Immature natural killer cell (primary cell): ENCODE results near the gene KCNH4. TPM values are rescaled to one million over a fixed set of nuclear protein-coding genes. Genes with fewer than 3 reads are reported as not detected.

Experiments used
- DNase-seq, 3 donors: peaks; one replicate each; pipeline ENCODE4 v3.0.0; 2022; ENCODE audit warnings: mixed read lengths in 1 of 3
- H3K27ac Mint-ChIP-seq, 6 donors: one replicate each; pipeline ENCODE4 v1.8.0; 2020; ENCODE audit warnings: mixed read lengths in 6 of 6, mild to moderate bottlenecking in 5 of 6, inconsistent platforms in 4 of 6, moderate library complexity in 3 of 6
- H3K27me3 Mint-ChIP-seq, 3 donors: one replicate each; pipeline ENCODE4 v1.8.0; 2020 to 2021; ENCODE audit warnings: low read depth in 3 of 3, mild to moderate bottlenecking in 3 of 3, mixed read lengths in 3 of 3, moderate library complexity in 3 of 3, inconsistent platforms in 1 of 3
- H3K36me3 Mint-ChIP-seq, 3 donors: one replicate each; pipeline ENCODE4 v1.8.0; 2020; ENCODE audit warnings: mixed read lengths in 3 of 3, inconsistent platforms in 2 of 3, mild to moderate bottlenecking in 2 of 3
- H3K4me1 Mint-ChIP-seq, 2 donors: one replicate each; pipeline ENCODE4 v1.8.0; 2020; ENCODE audit warnings: inconsistent platforms in 2 of 2, mild to moderate bottlenecking in 2 of 2, mixed read lengths in 2 of 2, moderate library complexity in 1 of 2
- H3K4me3 Mint-ChIP-seq, 5 donors: one replicate each; pipeline ENCODE4 v1.8.0; 2020; ENCODE audit warnings: mild to moderate bottlenecking in 5 of 5, mixed read lengths in 5 of 5, inconsistent platforms in 3 of 5, moderate library complexity in 3 of 5
- H3K9me3 Mint-ChIP-seq, 6 donors: one replicate each; pipeline ENCODE4 v1.8.0; 2020; ENCODE audit warnings: mild to moderate bottlenecking in 6 of 6, mixed read lengths in 6 of 6, inconsistent platforms in 4 of 6, moderate library complexity in 3 of 6
- polyA plus RNA-seq, 3 donors: library from polyadenylated mRNA; unstranded; fragments of 300-500 nt; fragmentation: Illumina TruSeq; gene quantifications; one replicate each; pipeline ENCODE4 v1.2.3, GENCODE V29; 2021

The KCNH4 gene
- polyA plus RNA-seq, 3 donors from 2014 or later: not detected

DNA sequence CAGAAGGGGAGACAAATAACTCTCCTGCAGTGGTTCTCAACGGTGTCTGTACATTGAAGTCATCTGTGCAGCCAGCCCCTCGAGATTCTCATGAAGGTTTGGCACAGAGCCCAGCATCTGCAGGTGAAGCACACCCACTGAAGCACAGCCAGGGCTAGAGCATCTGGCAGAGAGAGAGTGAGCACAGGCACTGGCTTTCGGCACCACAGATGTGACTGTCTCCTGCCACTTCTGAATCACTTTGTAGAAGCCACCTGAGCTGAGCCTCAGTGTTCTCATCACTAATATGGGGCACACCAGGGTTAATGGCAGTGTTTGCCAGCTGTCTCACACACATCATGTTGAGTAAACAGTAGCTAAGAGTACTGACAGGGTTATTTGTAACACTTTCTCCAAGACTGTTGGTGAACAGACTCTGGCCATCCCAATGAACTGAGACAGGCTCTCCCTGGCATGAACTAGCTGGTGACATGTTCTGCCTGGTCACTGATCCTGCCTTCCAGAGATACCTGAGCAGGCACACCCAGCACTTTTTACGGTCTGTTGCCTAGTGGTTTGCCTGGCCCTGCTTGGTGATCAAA lies 47.4 kb downstream of the KCNH4 start:
- Mint-ChIP-seq H3K9me3 (no peaks in the 10 kb centered on the region), H3K27ac (peak overlapping the region; percentile 62 to 84 (median 74)), H3K4me1 (peaks cover 47 to 60% of the 10 kb centered on the region in 2 donors), H3K36me3 (peaks cover 4 to 6% (median 4%) of the 10 kb centered on the region in 3 donors), H3K4me3 (peak overlapping the region in 4 of 5 donors; percentile 16 to 56 (median 48)), H3K27me3 (peaks cover 0 to 5% (median 2%) of the 10 kb centered on the region in 3 donors)
- DNase-seq: no peak

DNA sequence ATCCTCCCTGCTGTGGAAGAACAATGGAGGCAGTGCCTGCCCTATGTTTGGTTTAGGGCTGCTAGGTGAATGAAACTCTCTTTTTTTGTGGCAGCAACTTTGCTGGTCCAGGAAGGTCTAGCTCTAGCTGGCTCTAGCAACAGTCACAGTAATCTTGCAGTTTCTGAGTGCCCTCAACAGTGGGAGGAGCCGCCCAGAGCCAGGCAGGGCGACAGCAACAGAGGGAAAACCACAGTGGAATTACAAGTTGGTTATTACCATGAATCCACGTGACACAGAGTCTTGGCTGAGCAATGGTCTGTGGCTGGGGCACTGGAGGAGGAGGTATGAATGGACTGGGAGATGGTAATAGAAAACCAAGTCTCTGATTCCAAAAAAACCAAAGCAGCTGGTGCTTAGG lies 48.0 kb downstream of the KCNH4 start:
- DNase-seq: peak in 1 of 3 donors; percentile 24
- Mint-ChIP-seq H3K27me3 (peaks cover 0 to 5% (median 2%) of the 10 kb centered on the region in 3 donors), H3K4me1 (peaks cover 44 to 56% of the 10 kb centered on the region in 2 donors), H3K4me3 (peak overlapping the region; percentile 5 to 56 (median 45)), H3K27ac (peak overlapping the region; percentile 62 to 84 (median 74)), H3K9me3 (no peaks in the 10 kb centered on the region), H3K36me3 (peaks cover 4 to 11% (median 9%) of the 10 kb centered on the region in 3 donors)

DNA sequence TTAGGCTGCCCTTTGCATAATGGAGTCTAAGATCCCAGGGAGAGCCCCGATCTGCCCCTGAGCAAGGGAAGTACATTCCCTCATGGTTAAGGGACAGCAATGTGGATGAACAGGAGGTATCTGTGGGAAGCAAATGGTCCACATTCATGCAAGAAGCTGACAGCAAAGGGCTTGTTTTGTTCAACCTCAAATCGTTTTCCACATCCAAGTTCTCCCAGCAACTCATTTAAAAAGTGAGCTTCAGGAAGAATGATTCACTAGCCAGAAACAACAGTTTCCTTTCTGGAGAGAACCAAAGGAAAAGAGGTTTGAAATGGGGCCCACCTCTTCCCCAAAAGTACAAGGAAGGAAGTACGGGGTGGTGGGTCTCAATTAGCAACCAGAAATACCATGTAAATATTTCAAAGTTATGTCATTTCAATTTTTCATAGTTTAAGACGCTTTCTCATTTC lies 48.9 kb downstream of the KCNH4 start:
- Mint-ChIP-seq H3K9me3 (no peaks in the 10 kb centered on the region), H3K27me3 (peaks cover 2 to 4% (median 2%) of the 10 kb centered on the region in 3 donors), H3K4me3 (no peak overlapping the region), H3K27ac (peak overlapping the region in 3 of 6 donors; percentile 20 to 82 (median 35)), H3K36me3 (peaks cover 9 to 13% (median 12%) of the 10 kb centered on the region in 3 donors), H3K4me1 (peaks cover 43 to 53% of the 10 kb centered on the region in 2 donors)
- DNase-seq: no peak

DNA sequence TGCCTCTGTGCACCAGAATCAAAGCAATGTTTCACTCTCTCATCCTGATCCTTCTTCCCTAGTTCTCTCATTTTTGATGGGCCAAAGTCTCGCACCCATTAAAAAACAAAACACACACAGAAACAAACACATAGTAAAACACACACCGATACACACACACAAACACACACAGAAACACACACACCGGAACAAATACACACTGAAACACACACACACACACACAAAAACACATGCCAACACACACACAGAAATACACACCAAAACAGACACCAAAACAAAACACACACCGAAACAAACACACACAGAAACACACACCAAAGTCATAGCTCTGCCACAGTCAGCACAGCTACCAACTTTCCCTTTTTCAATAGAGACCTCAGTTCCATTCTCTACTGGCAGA lies 49.7 kb downstream of the KCNH4 start:
- Mint-ChIP-seq H3K27ac (peak overlapping the region in 5 of 6 donors; percentile 0 to 82 (median 13)), H3K9me3 (no peaks in the 10 kb centered on the region), H3K36me3 (peaks cover 11 to 16% (median 13%) of the 10 kb centered on the region in 3 donors), H3K4me1 (peaks cover 42 to 47% of the 10 kb centered on the region in 2 donors), H3K27me3 (peaks cover 2 to 4% (median 2%) of the 10 kb centered on the region in 3 donors), H3K4me3 (no peak overlapping the region)
- no peak for DNase-seq

DNA sequence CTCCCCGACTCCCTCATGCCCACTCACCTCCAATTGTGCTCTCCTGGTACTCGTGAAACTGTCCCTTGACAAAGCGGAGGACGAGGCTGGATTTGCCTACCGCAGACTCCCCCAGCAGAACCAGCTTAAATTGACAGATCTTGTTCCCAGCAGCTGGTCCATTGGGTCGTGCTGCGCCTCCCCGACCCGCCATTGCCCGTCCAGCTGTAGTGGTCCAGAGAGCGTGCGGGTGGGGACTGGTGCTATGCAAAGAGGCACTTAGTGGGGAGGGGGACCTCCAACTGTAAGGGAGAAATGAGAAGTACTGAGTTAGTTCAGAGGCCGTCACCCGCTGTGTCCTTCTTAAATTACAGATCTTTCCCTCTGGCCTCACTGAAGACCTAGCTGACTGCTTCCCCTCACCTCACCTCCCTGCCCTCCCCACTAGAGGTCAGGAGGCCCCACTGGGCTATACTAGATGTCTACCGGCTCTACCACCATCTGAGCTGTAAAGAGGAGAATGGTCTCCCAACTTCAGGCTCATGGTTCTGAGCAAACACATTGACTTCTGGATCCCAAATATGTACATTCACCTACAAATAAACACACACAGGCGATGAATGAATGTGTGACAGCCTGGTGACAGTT lies 50.5 kb downstream of the KCNH4 start:
- peak overlapping the region in 3 of 6 donors; percentile 22 to 55 (median 37) for H3K27ac Mint-ChIP-seq
- H3K4me1 Mint-ChIP-seq: peaks cover 35 to 39% of the 10 kb centered on the region in 2 donors
- peaks cover 2 to 4% (median 2%) of the 10 kb centered on the region in 3 donors for H3K27me3 Mint-ChIP-seq
- H3K36me3 Mint-ChIP-seq: peaks cover 11 to 20% (median 16%) of the 10 kb centered on the region in 3 donors
- no peak for DNase-seq
- no peak overlapping the region for H3K4me3 Mint-ChIP-seq
- H3K9me3 Mint-ChIP-seq: no peaks in the 10 kb centered on the region

DNA sequence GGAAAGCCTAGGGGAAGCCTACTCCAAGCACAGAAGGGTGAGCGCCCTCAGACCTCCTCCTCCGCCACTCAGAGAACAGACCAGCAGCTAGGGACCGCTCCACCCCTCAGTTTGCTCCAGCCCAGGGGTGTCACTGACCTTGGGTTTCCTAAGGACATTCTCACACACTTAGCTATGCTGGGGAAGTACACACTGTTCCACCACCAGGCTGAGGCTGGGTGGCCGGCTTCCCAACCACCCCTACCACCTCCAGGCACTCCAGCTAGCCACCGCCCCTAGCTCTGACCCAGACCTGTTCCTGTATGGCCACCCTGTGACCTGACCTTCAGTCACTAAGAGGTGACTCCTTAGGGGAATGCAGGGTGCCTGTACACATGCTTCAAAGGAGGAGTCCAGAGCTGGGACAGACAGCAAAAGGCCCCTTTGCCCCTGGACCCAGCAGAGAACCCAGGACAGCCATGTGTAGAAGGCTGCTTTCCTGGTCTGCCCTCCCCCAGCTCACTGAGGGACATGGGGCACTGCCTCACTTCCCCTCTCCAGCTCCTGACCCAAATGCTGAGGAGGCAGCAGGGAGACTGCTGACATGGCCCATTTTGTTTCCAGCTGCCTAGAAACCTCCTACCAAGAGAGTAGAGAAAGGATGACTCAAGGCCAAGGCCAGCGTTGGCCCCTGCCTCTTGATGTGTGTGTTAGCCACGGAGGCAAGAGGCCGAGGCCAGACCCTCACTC lies 51.7 kb downstream of the KCNH4 start:
- H3K27me3 Mint-ChIP-seq: peaks cover 2 to 6% (median 2%) of the 10 kb centered on the region in 3 donors
- H3K4me3 Mint-ChIP-seq: no peak overlapping the region
- peaks cover 30 to 37% of the 10 kb centered on the region in 2 donors for H3K4me1 Mint-ChIP-seq
- no peak for DNase-seq
- H3K9me3 Mint-ChIP-seq: no peaks in the 10 kb centered on the region
- peaks cover 11 to 27% (median 21%) of the 10 kb centered on the region in 3 donors for H3K36me3 Mint-ChIP-seq
- peak overlapping the region in 1 of 6 donors; percentile 19 for H3K27ac Mint-ChIP-seq

DNA sequence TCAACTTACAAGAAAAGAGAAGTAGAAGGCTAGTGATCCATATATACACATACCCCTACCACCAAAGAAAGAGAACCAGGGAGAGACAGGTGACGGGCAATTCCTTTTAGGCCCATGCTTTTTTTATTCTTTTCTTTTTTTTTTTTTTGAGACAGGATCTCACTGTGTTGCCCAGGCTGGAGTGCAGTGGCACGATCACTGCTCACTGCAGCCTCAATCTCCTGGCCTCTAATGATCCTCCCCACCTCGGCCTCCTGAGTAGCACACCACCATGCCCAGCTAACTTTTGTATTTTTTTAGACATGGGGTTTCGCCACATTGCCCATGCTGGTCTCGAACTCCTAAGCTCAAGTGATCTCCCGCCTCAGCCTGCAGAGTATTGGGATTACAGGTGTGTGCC lies 53.5 kb downstream of the KCNH4 start:
- no peaks in the 10 kb centered on the region for H3K9me3 Mint-ChIP-seq
- peaks cover 11 to 27% (median 21%) of the 10 kb centered on the region in 3 donors for H3K36me3 Mint-ChIP-seq
- H3K27me3 Mint-ChIP-seq: peaks cover 0 to 8% (median 2%) of the 10 kb centered on the region in 3 donors

DNA sequence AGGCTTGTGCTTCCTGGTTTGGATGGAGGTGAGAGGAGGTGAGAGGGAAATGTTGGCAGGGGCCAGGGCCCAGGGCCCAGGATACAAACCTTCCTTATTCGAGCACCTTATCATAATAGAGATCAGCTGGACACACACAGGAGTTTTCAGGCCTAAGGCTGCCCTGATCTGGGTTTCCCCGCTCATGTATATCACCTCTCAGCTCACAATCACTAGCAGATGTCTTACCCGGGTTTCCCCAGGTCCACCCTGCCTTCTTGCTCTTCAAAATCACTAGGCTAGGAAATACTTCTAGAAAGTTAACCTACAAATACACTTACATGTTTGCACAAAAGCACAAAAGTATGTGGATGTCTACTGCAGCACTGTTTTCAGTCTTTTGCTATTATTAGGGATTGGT lies 54.1 kb downstream of the KCNH4 start:
- no peak overlapping the region for H3K4me3 Mint-ChIP-seq
- H3K36me3 Mint-ChIP-seq: peaks cover 11 to 27% (median 21%) of the 10 kb centered on the region in 3 donors
- no peaks in the 10 kb centered on the region for H3K9me3 Mint-ChIP-seq
- peak overlapping the region in 1 of 6 donors; percentile 30 for H3K27ac Mint-ChIP-seq
- H3K27me3 Mint-ChIP-seq: peaks cover 0 to 8% (median 2%) of the 10 kb centered on the region in 3 donors
- DNase-seq: no peak
- peaks cover 11 to 14% of the 10 kb centered on the region in 2 donors for H3K4me1 Mint-ChIP-seq

More for the DNA sequence above, 53.5 kb downstream of the KCNH4 start:
- no peak for DNase-seq
- H3K4me1 Mint-ChIP-seq: peaks cover 14 to 20% of the 10 kb centered on the region in 2 donors
- no peak overlapping the region for H3K4me3 Mint-ChIP-seq
- peak overlapping the region in 1 of 6 donors; percentile 30 for H3K27ac Mint-ChIP-seq

DNA sequence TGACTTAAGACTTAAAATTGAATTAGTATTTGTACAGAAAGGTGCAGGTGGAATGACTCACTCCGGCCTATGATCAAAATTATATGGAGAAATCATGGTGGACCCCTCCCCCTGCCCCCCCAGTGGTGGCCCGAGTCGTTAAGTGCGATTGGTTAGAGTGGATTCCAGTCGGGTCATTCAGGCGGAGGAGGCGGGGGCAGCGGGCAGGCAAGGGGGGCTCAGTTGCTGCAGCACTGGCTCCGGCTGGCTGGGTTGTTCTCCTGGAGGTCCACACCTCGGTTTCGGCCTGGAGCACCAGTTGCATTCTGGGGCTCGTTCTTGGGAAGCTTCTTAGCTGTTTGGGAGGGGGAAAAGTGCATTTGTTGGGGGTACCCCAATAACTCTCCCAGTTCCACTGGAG lies 55.4 kb downstream of the KCNH4 start:
- peaks cover 1 to 8% of the 10 kb centered on the region in 2 donors for H3K4me1 Mint-ChIP-seq
- H3K27me3 Mint-ChIP-seq: peaks cover 0 to 8% (median 3%) of the 10 kb centered on the region in 3 donors
- H3K27ac Mint-ChIP-seq: no peak overlapping the region
- no peak overlapping the region for H3K4me3 Mint-ChIP-seq
- H3K9me3 Mint-ChIP-seq: no peaks in the 10 kb centered on the region
- peaks cover 6 to 26% (median 17%) of the 10 kb centered on the region in 3 donors for H3K36me3 Mint-ChIP-seq
- no peak for DNase-seq

DNA sequence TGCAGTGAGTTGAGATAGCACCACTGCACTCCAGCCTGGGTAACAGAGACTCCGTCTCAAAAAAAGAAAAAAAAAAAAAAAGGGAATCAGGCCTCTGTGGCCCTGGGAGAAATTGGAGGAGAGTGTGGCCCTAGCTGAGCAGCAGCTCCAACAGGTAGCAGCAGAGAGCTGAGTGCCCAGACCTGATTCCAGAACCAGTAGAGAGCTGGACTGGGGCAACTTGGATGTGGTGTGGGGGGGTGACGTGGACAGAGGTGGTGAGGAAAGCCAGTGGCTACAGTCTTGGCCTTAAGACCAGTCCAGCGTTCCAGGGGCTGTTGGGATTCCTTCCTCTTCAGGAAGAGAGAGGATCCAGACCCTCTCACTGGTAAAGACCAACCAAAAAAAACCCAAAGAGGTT lies 56.7 kb downstream of the KCNH4 start:
- DNase-seq: no peak
- H3K27me3 Mint-ChIP-seq: peaks cover 0 to 6% (median 6%) of the 10 kb centered on the region in 3 donors
- H3K9me3 Mint-ChIP-seq: no peaks in the 10 kb centered on the region
- H3K4me3 Mint-ChIP-seq: no peak overlapping the region
- peaks cover 6 to 12% of the 10 kb centered on the region in 2 donors for H3K4me1 Mint-ChIP-seq
- no peak overlapping the region for H3K27ac Mint-ChIP-seq
- H3K36me3 Mint-ChIP-seq: peaks cover 6 to 24% (median 17%) of the 10 kb centered on the region in 3 donors

DNA sequence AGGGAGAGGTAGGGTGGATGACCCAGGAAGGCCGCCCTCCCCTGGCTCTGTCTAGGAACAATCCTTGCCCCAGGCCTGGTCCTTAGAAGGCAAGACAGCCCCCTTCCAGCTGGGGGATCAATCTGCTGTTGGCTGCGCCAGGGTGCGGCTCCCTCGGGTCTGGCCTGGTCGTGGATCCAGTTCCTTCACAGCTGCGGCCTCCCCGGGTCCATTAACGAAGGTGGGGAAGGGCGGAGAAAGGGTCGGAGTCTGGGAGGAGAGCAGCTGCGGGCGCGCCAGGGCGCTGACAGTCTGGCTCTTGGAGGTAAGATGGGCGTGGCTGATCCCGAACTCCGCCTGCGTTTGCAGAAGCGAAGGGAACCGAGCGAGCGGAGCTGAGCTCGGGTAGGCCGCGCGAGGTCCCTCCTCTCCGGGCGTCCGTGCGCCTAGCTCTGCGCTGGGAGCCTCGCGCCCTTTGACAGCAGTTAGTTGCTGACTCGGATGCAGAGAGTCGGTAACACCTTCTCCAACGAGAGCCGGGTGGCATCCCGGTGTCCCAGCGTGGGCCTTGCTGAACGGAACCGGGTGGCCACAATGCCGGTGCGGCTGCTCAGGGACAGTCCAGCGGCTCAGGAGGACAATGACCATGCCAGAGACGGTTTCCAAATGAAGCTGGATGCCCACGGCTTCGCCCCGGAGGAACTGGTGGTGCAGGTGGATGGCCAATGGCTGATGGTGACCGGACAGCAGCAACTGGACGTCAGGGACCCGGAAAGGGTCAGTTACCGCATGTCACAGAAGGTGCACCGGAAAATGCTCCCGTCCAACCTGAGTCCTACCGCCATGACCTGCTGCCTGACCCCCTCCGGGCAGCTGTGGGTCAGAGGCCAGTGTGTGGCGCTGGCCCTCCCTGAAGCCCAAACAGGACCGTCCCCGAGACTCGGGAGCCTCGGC lies 58.3 kb downstream of the KCNH4 start, which contains the start of gene HSPB9:
Gene HSPB9, plus strand, starts transcription at position 434 of the 933 bp plus-strand sequence. Its CDS starts 47 bp downstream, at position 481.
- H3K4me1 Mint-ChIP-seq: peaks cover 12 to 15% of the 10 kb centered on the region in 2 donors
- H3K9me3 Mint-ChIP-seq: no peaks in the 10 kb centered on the region
- peak within 1 kb of the TSS in 2 of 6 donors; percentile 23 to 51 for H3K27ac Mint-ChIP-seq
- DNase-seq: no peak
- H3K36me3 Mint-ChIP-seq: peaks cover 10 to 18% (median 10%) of the 10 kb centered on the region in 3 donors
- H3K27me3 Mint-ChIP-seq: peaks cover 0 to 6% (median 6%) of the 10 kb centered on the region in 3 donors
- H3K4me3 Mint-ChIP-seq: peak within 1 kb of the TSS in 4 of 5 donors; percentile 38 to 77 (median 73)
